Stimulated activated effector memory CD8-positive, alpha-beta T cell treated with anti-CD3 and anti-CD28 coated beads, Interleukin-12 subunit alpha, Interleukin-12 subunit beta, amount 100 ng/mL, for 72 hours (primary cell): ENCODE measurements around the gene PRG2.
A peak's percentile ranks its signal among the peaks of the same experiment; 100 is the strongest.
"Not testable (repeated sequence)": the region's sequence is repeated elsewhere in the genome, so short reads cannot be mapped to it uniquely, and the experiment has no call there.

Experiments
- ATAC-seq: fragments of 150-1000 bp; cut with Tn5 transposase; 2 replicates; pipeline ENCODE4 v1.10.0; 2021
- DNase-seq, 2 donors: peaks; one replicate each; pipeline ENCODE4 v3.0.0; 2021 to 2022; ENCODE audit warnings: low spot score in 2 of 2
- H3K27ac Mint-ChIP-seq: one replicate; pipeline ENCODE4 v1.8.0; 2022; ENCODE audit warnings: mild to moderate bottlenecking, mixed read lengths
- H3K36me3 Mint-ChIP-seq: one replicate; pipeline ENCODE4 v1.8.0; 2022; ENCODE audit warnings: mild to moderate bottlenecking, mixed read lengths
- H3K4me1 Mint-ChIP-seq: one replicate; pipeline ENCODE4 v1.8.0; 2022; ENCODE audit warnings: mixed read lengths
- H3K4me3 Mint-ChIP-seq: one replicate; pipeline ENCODE4 v1.8.0; 2022; ENCODE audit warnings: mild to moderate bottlenecking, mixed read lengths
- H3K9me3 Mint-ChIP-seq: one replicate; pipeline ENCODE4 v1.8.0; 2022; ENCODE audit warnings: mixed read lengths

Gene PRG2

GRCh38 chr11:57373146-57373545, 17.3 kb downstream of the PRG2 start:
- H3K36me3 Mint-ChIP-seq = no peaks in the 10 kb centered on the region
- no peak overlapping the region for H3K27ac Mint-ChIP-seq
- DNase-seq = no peak
- no peaks in the 10 kb centered on the region for H3K9me3 Mint-ChIP-seq
- no peak overlapping the region for H3K4me3 Mint-ChIP-seq
- ATAC-seq = no peak
- no peaks in the 10 kb centered on the region for H3K4me1 Mint-ChIP-seq

GRCh38 chr11:57370941-57371340, 19.5 kb downstream of the PRG2 start:
- Mint-ChIP-seq H3K9me3 (no peaks in the 10 kb centered on the region), H3K27ac (peak overlapping the region; percentile 50)
- DNase-seq = no peak

GRCh38 chr11:57370251-57370650, 20.2 kb downstream of the PRG2 start:
- Mint-ChIP-seq H3K4me3 (no peak overlapping the region), H3K36me3 (no peaks in the 10 kb centered on the region), H3K4me1 (no peaks in the 10 kb centered on the region), H3K9me3 (no peaks in the 10 kb centered on the region), H3K27ac (peak overlapping the region; percentile 50)
- DNase-seq = no peak
- no peak for ATAC-seq

More at GRCh38 chr11:57370941-57371340, 19.5 kb downstream of the PRG2 start:
- Mint-ChIP-seq H3K4me1 (no peaks in the 10 kb centered on the region), H3K4me3 (no peak overlapping the region), H3K36me3 (no peaks in the 10 kb centered on the region)
- ATAC-seq = no peak

GRCh38 chr11:57368845-57369232, 21.6 kb downstream of the PRG2 start:
- Mint-ChIP-seq H3K9me3 (no peaks in the 10 kb centered on the region), H3K4me3 (no peak overlapping the region), H3K36me3 (no peaks in the 10 kb centered on the region), H3K27ac (no peak overlapping the region), H3K4me1 (no peaks in the 10 kb centered on the region)
- no peak for ATAC-seq
- DNase-seq = no peak

GRCh38 chr11:57368106-57368844, 22.2 kb downstream of the PRG2 start:
- no peak overlapping the region for H3K27ac Mint-ChIP-seq
- no peak for ATAC-seq
- no peaks in the 10 kb centered on the region for H3K4me1 Mint-ChIP-seq
- H3K9me3 Mint-ChIP-seq = no peaks in the 10 kb centered on the region
- H3K4me3 Mint-ChIP-seq = no peak overlapping the region
- no peaks in the 10 kb centered on the region for H3K36me3 Mint-ChIP-seq
- no peak for DNase-seq

- no peak for DNase-seq
- Mint-ChIP-seq H3K36me3 (no peaks in the 10 kb centered on the region), H3K4me1 (no peaks in the 10 kb centered on the region), H3K4me3 (no peak overlapping the region), H3K9me3 (no peaks in the 10 kb centered on the region), H3K27ac (no peak overlapping the region)
- no peak for ATAC-seq
These were observed 25.4 kb downstream of the PRG2 start for GRCh38 chr11:57364851-57365660.

- H3K4me1 Mint-ChIP-seq = no peaks in the 10 kb centered on the region
- ATAC-seq = no peak
- no peak for DNase-seq
- H3K9me3 Mint-ChIP-seq = no peaks in the 10 kb centered on the region
- no peaks in the 10 kb centered on the region for H3K36me3 Mint-ChIP-seq
- H3K27ac Mint-ChIP-seq = no peak overlapping the region
- no peak overlapping the region for H3K4me3 Mint-ChIP-seq
These were observed 27.0 kb downstream of the PRG2 start for GRCh38 chr11:57363131-57364080.

GRCh38 chr11:57361926-57362325, 28.5 kb downstream of the PRG2 start:
- Mint-ChIP-seq H3K4me3 (no peak overlapping the region), H3K36me3 (no peaks in the 10 kb centered on the region)

GRCh38 chr11:57361420-57361819, 29.0 kb downstream of the PRG2 start:
- not testable (repeated sequence) for H3K27ac Mint-ChIP-seq, H3K9me3 Mint-ChIP-seq, ATAC-seq, H3K4me3 Mint-ChIP-seq, H3K36me3 Mint-ChIP-seq, DNase-seq, H3K4me1 Mint-ChIP-seq

More at GRCh38 chr11:57361926-57362325, 28.5 kb downstream of the PRG2 start:
- no peak for DNase-seq
- Mint-ChIP-seq H3K4me1 (no peaks in the 10 kb centered on the region), H3K27ac (no peak overlapping the region), H3K9me3 (no peaks in the 10 kb centered on the region)
- ATAC-seq = no peak

- Mint-ChIP-seq H3K36me3 (no peaks in the 10 kb centered on the region), H3K9me3 (no peaks in the 10 kb centered on the region), H3K27ac (no peak overlapping the region), H3K4me3 (no peak overlapping the region), H3K4me1 (no peaks in the 10 kb centered on the region)
- ATAC-seq (no peak), DNase-seq (no peak)
These were observed 29.5 kb downstream of the PRG2 start for GRCh38 chr11:57360991-57361390.

- no peaks in the 10 kb centered on the region for H3K9me3 Mint-ChIP-seq
- H3K27ac Mint-ChIP-seq = no peak overlapping the region
- H3K4me1 Mint-ChIP-seq = no peaks in the 10 kb centered on the region
- no peaks in the 10 kb centered on the region for H3K36me3 Mint-ChIP-seq
- H3K4me3 Mint-ChIP-seq = no peak overlapping the region
- DNase-seq (no peak), ATAC-seq (no peak)
These were observed 30.4 kb downstream of the PRG2 start for GRCh38 chr11:57359896-57360690.

- Mint-ChIP-seq H3K36me3 (no peaks in the 10 kb centered on the region), H3K9me3 (no peaks in the 10 kb centered on the region), H3K27ac (no peak overlapping the region), H3K4me1 (no peaks in the 10 kb centered on the region), H3K4me3 (no peak overlapping the region)
- no peak for ATAC-seq
- no peak for DNase-seq
These were observed 31.1 kb downstream of the PRG2 start for GRCh38 chr11:57359396-57359795.

GRCh38 chr11:57358991-57359390, 31.5 kb downstream of the PRG2 start:
- no peaks in the 10 kb centered on the region for H3K9me3 Mint-ChIP-seq
- no peak for DNase-seq
- ATAC-seq = no peak
- H3K27ac Mint-ChIP-seq = no peak overlapping the region
- no peaks in the 10 kb centered on the region for H3K4me1 Mint-ChIP-seq
- no peaks in the 10 kb centered on the region for H3K36me3 Mint-ChIP-seq
- H3K4me3 Mint-ChIP-seq = no peak overlapping the region

- H3K27ac Mint-ChIP-seq = no peak overlapping the region
These were observed 31.9 kb downstream of the PRG2 start for GRCh38 chr11:57358543-57358961.

More at GRCh38 chr11:57358543-57358961, 31.9 kb downstream of the PRG2 start:
- Mint-ChIP-seq H3K36me3 (no peaks in the 10 kb centered on the region), H3K4me3 (no peak overlapping the region), H3K4me1 (no peaks in the 10 kb centered on the region), H3K9me3 (no peaks in the 10 kb centered on the region)
- no peak for ATAC-seq
- DNase-seq = no peak
